GM12878 (cell line): Measurements from ENCODE around the gene FBXL17. TPM values are rescaled to one million over a fixed set of nuclear protein-coding genes. Genes with fewer than 3 reads are reported as not detected.

Source experiments
- ATAC-seq: fragments of 200-7000 bp; cut with Tn5 transposase; 3 replicates; pipeline ENCODE4 v1.9.1; 2020; ENCODE audit warnings: mild to moderate bottlenecking, moderate library complexity
- BruUV-seq: library from RNA; stranded (reverse); fragments of 400-500 nt; replicated peaks from 2 replicates; lab custom pipeline; 2021; lab: Mats Ljungman, UMichigan
- CTCF ChIA-PET: fragments of 300-600 bp; sonication (Branson Sonifier 250); formaldehyde crosslinking; extraction: SDS; loops from one replicate; lab custom pipeline; 2021; ENCODE audit warnings: inconsistent platforms; lab: Yijun Ruan, JAX
- POLR2A ChIA-PET: fragments of 350-600 bp; formaldehyde crosslinking; extraction: SDS; loops from one replicate; lab custom pipeline; 2021; ENCODE audit warnings: inconsistent platforms; lab: Charles Lee
- RAD21 ChIA-PET: fragments of 300-600 bp; sonication (Branson Sonifier 250); formaldehyde crosslinking; loops from one replicate; lab custom pipeline; 2023; ENCODE audit warnings: antibody characterized with exemption; ENCODE audit not compliant: unreplicated experiment; lab: Charles Lee
- SMC1A ChIA-PET: fragments of 300-600 bp; sonication (Branson Sonifier 250); formaldehyde crosslinking; loops from one replicate; lab custom pipeline; 2023; ENCODE audit not compliant: unreplicated experiment, uncharacterized antibody; lab: Charles Lee
- DNase-seq: peaks from one replicate; pipeline ENCODE4 v3.0.0-alpha.2; 2011; ENCODE audit warnings: low read depth, low spot score
- FAIRE-seq: peaks from 3 replicates; lab custom pipeline; 2011; peaks lifted over from hg19 to GRCh38; lab: Jason Lieb, UNC
- H2AFZ ChIP-seq: 2 replicates; pipeline ENCODE4 v1.6.0; 2011; ENCODE audit warnings: low read depth, low read length, control low read depth; ENCODE audit not compliant: control insufficient read depth
- H3K27ac ChIP-seq: 2 replicates; pipeline ENCODE4 v1.5.1; 2011; ENCODE audit warnings: control low read depth; ENCODE audit not compliant: control insufficient read depth, insufficient read depth
- H3K27me3 ChIP-seq, 2 experiments: replicated peaks in 1 of 2; 2 replicates each; pipeline versions ENCODE4 v1.6.0 to v1.6.1; 2011; ENCODE audit warnings: low read length in 1 of 2; ENCODE audit not compliant: control insufficient read depth in 2 of 2, insufficient read depth in 2 of 2
- H3K36me3 ChIP-seq, 2 experiments: 2 replicates each; pipeline ENCODE4 v1.5.1; 2011; ENCODE audit warnings: low read length in 1 of 2; ENCODE audit not compliant: control insufficient read depth in 2 of 2, insufficient read depth in 2 of 2
- H3K4me1 ChIP-seq: 2 replicates; pipeline ENCODE4 v1.6.1; 2011; ENCODE audit warnings: mild to moderate bottlenecking, low read length, moderate library complexity, mixed read lengths; ENCODE audit not compliant: control insufficient read depth, insufficient read depth
- H3K4me2 ChIP-seq: 2 replicates; pipeline ENCODE4 v1.6.0; 2011; ENCODE audit warnings: control low read depth; ENCODE audit not compliant: control insufficient read depth, insufficient read depth
- H3K4me3 ChIP-seq: fragments of 200-600 bp; sonication (generic); 2 replicates; pipeline ENCODE4 v1.5.1; 2016
- H3K79me2 ChIP-seq: 2 replicates; pipeline ENCODE4 v1.6.0; 2011; ENCODE audit warnings: low read length; ENCODE audit not compliant: control insufficient read depth, insufficient read depth
- H3K9ac ChIP-seq: 2 replicates; pipeline ENCODE4 v1.8.0; 2011; ENCODE audit warnings: low read length, control low read depth, mixed read lengths; ENCODE audit not compliant: control insufficient read depth, insufficient read depth
- H3K9me3 ChIP-seq: replicated peaks from 3 replicates; pipeline ENCODE4 v1.5.1; 2011; ENCODE audit warnings: mild to moderate bottlenecking, low read length; ENCODE audit not compliant: control insufficient read depth, insufficient read depth
- H4K20me1 ChIP-seq: 2 replicates; pipeline ENCODE4 v1.6.0; 2011; ENCODE audit not compliant: control insufficient read depth, insufficient read depth
- MEF2B ChIP-seq: fragments of 450-650 bp; IDR thresholded peaks from 2 replicates; pipeline ENCODE4 v1.6.1; 2018; ENCODE audit warnings: mild to moderate bottlenecking, moderate library complexity; ENCODE audit not compliant: partially characterized antibody, poor library complexity, severe bottlenecking
- RAD51 ChIP-seq: fragments of 450-650 bp; IDR thresholded peaks from 2 replicates; pipeline ENCODE4 v1.6.1; 2016; ENCODE audit warnings: moderate library complexity, mild to moderate bottlenecking, inconsistent platforms
- SIX5 ChIP-seq: IDR thresholded peaks from 2 replicates; pipeline ENCODE4 v1.6.1; 2011; ENCODE audit warnings: mild to moderate bottlenecking, low read depth, low read length, moderate library complexity; ENCODE audit not compliant: severe bottlenecking
- WRNIP1 ChIP-seq: IDR thresholded peaks from 2 replicates; pipeline ENCODE4 v1.6.1; 2011; ENCODE audit warnings: low read depth, low read length, improper control_type of control experiment, borderline replicate concordance
- WGBS: methylation state at CpG from one replicate; pipeline ENCODE4 v1.1.6; 2016; ENCODE audit warnings: low lambda C conversion rate; ENCODE audit not compliant: insufficient replicate concordance, insufficient coverage; ENCODE audit errors: missing lambda C conversion rate; 5-methylcytosine and 5-hydroxymethylcytosine counted together
- in situ Hi-C: fragments of 300-500 bp; cut with MboI; formaldehyde crosslinking; loops from 9 replicates; pipeline ENCODE4 v1.14.3; 2018; ENCODE audit warnings: mixed read lengths
- intact Hi-C: fragments of 100-400 bp; cut with micrococcal nuclease; formaldehyde crosslinking; loops from one replicate; pipeline ENCODE4 v1.14.2; 2022; ENCODE audit not compliant: unreplicated experiment
- polyA plus RNA-seq, 11 experiments: library from polyadenylated mRNA; depleted of rRNA in 4 of 11; unstranded in 6 of 11; stranded (reverse) in 5 of 11; fragments of >200 nt; fragmentation: Nextera tagmentation in 4 of 11; fragmentation: Illumina TruSeq in 1 of 11; extraction: Ambion mirVana in 4 of 11; extraction: Trizol in 1 of 11; gene quantifications; 1 replicate in 1 of 11; 2 replicates in 10 of 11; pipeline versions ENCODE4 v1.2.1 to v1.2.3, GENCODE V29; 2011 to 2016; ENCODE audit warnings: inconsistent platforms in 2 of 11, missing spikeins in 2 of 11, low read depth in 1 of 11
- total RNA-seq, 4 experiments: library from RNA; depleted of rRNA in 3 of 4; stranded (reverse); fragments of >200 nt in 3 of 4; fragmentation: Illumina TruSeq in 1 of 4; extraction: Trizol in 1 of 4; gene quantifications; 2 replicates each; pipeline versions ENCODE4 v1.2.1 to v1.2.3, GENCODE V29; 2013 to 2021
- TF ChIP-seq, protein P1 (sequence below): fragments of 450-650 bp; IDR thresholded peaks from 2 replicates; pipeline ENCODE4 v1.6.1; 2017; ENCODE audit warnings: borderline replicate concordance
- TF ChIP-seq, protein P2 (sequence below): fragments of 450-650 bp; IDR thresholded peaks from 2 replicates; pipeline ENCODE4 v1.6.1; 2016; ENCODE audit warnings: mild to moderate bottlenecking, moderate library complexity, borderline replicate concordance
- TF ChIP-seq, protein P3 (sequence below): IDR thresholded peaks from 2 replicates; pipeline ENCODE4 v1.6.1; 2011; ENCODE audit warnings: mild to moderate bottlenecking, low read depth, low read length, moderate library complexity; ENCODE audit not compliant: insufficient replicate concordance

The FBXL17 gene
- total and polyA plus RNA-seq, 10 of the 15 experiments (the other 5 are each of a cell fraction or from before 2014, with no cell fraction given): 0.88 to 9.0 (median 4.4) TPM

DNA sequence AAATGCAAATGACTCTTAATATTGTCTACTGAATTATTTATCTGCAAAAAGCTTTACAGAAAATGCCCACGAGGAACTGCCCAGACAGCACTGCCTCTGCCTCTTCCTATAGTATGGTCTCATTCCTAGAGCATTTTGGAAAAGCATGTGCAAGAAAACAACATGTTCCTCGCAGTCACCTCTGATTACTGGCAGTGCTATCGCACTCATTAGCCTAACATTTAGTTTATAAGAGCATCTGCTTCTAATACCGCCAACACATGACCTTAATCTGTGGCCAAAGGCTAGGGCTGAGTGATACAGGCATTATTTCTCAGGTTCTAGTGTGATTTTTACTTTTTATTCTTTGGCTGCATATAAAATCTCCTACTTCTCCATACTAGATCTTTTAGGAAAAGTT lies 259.2 kb downstream of the FBXL17 start:
- Histone ChIP-seq H3K36me3 (no peaks in the 10 kb centered on the region), H3K9me3 (no peaks in the 10 kb centered on the region), H2AFZ (no peak overlapping the region), H3K27me3 (no peaks in the 10 kb centered on the region), H3K79me2 (no peaks in the 10 kb centered on the region), H3K4me1 (no peaks in the 10 kb centered on the region), H3K4me2 (no peak overlapping the region), H3K9ac (no peak overlapping the region), H3K4me3 (no peak overlapping the region), H3K27ac (no peak overlapping the region), H4K20me1 (no peaks in the 10 kb centered on the region)
- POLR2A ChIA-PET: no interaction called here
- no peak for TF ChIP-seq MEF2B
- TF ChIP-seq RAD51: no peak
- TF ChIP-seq, protein P1, sequence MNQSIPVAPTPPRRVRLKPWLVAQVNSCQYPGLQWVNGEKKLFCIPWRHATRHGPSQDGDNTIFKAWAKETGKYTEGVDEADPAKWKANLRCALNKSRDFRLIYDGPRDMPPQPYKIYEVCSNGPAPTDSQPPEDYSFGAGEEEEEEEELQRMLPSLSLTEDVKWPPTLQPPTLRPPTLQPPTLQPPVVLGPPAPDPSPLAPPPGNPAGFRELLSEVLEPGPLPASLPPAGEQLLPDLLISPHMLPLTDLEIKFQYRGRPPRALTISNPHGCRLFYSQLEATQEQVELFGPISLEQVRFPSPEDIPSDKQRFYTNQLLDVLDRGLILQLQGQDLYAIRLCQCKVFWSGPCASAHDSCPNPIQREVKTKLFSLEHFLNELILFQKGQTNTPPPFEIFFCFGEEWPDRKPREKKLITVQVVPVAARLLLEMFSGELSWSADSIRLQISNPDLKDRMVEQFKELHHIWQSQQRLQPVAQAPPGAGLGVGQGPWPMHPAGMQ: no peak
- 84% methylated on average over 4 of the region's 4 CpGs for WGBS
- FAIRE-seq (no peak), ATAC-seq (no peak), DNase-seq (no peak)
- no TSS peak for BruUV-seq
- RAD21 ChIA-PET: no interaction called here
- in situ Hi-C loops: no loop called here
- intact Hi-C loops: no loop called here
- SMC1A ChIA-PET: no interaction called here
- CTCF ChIA-PET: no interaction called here

DNA sequence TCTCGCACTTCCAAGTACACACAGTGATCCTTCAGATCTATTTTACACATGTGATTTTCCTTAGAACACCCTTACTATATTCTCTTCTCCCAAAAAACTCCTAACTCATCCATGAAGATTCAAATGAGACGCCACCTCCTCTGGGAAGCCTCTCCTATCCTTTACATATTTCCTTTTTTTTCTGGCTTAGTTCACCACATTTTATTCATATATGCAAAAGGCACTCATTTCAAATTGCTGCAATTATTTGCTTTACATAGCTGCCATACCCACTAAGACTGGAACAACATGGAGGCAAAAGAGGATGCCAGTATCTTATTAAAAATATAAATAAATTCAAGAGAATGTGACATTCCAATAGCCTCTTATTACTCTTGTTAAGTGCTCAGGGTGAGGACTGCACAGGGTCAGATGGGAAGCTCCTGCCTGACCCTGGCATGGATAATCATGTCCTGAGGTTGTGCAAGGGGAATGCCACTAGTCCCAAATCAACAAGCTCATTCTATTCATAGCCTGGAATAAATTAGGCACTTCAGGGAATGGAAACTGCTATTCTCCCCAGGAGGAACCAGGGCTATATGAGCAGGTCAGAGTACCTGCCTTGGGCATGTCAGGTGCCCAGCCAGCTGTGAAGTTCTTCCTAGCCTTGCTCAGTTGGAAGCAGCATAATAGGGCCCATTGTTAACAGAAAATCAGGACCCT lies 262.9 kb downstream of the FBXL17 start:
- ATAC-seq: no peak
- Histone ChIP-seq H3K27ac (no peak overlapping the region), H3K9me3 (no peaks in the 10 kb centered on the region), H3K79me2 (no peaks in the 10 kb centered on the region), H3K4me2 (no peak overlapping the region), H2AFZ (no peak overlapping the region), H4K20me1 (no peaks in the 10 kb centered on the region), H3K27me3 (no peaks in the 10 kb centered on the region), H3K4me3 (no peak overlapping the region), H3K36me3 (no peaks in the 10 kb centered on the region), H3K9ac (no peak overlapping the region), H3K4me1 (no peaks in the 10 kb centered on the region)
- ChIA-PET CTCF (no interaction called here), SMC1A (no interaction called here), POLR2A (no interaction called here), RAD21 (no interaction called here)
- no TSS peak for BruUV-seq
- no peak for FAIRE-seq
- intact Hi-C loops (no loop called here), in situ Hi-C loops (no loop called here)
- DNase-seq: no peak
- WGBS: 100% methylated on average over 2 of the region's 2 CpGs
- TF ChIP-seq, protein P2, sequence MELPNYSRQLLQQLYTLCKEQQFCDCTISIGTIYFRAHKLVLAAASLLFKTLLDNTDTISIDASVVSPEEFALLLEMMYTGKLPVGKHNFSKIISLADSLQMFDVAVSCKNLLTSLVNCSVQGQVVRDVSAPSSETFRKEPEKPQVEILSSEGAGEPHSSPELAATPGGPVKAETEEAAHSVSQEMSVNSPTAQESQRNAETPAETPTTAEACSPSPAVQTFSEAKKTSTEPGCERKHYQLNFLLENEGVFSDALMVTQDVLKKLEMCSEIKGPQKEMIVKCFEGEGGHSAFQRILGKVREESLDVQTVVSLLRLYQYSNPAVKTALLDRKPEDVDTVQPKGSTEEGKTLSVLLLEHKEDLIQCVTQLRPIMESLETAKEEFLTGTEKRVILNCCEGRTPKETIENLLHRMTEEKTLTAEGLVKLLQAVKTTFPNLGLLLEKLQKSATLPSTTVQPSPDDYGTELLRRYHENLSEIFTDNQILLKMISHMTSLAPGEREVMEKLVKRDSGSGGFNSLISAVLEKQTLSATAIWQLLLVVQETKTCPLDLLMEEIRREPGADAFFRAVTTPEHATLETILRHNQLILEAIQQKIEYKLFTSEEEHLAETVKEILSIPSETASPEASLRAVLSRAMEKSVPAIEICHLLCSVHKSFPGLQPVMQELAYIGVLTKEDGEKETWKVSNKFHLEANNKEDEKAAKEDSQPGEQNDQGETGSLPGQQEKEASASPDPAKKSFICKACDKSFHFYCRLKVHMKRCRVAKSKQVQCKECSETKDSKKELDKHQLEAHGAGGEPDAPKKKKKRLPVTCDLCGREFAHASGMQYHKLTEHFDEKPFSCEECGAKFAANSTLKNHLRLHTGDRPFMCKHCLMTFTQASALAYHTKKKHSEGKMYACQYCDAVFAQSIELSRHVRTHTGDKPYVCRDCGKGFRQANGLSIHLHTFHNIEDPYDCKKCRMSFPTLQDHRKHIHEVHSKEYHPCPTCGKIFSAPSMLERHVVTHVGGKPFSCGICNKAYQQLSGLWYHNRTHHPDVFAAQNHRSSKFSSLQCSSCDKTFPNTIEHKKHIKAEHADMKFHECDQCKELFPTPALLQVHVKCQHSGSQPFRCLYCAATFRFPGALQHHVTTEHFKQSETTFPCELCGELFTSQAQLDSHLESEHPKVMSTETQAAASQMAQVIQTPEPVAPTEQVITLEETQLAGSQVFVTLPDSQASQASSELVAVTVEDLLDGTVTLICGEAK: no peak
- no peak for TF ChIP-seq WRNIP1
- TF ChIP-seq SIX5: no peak
- TF ChIP-seq, protein P3, sequence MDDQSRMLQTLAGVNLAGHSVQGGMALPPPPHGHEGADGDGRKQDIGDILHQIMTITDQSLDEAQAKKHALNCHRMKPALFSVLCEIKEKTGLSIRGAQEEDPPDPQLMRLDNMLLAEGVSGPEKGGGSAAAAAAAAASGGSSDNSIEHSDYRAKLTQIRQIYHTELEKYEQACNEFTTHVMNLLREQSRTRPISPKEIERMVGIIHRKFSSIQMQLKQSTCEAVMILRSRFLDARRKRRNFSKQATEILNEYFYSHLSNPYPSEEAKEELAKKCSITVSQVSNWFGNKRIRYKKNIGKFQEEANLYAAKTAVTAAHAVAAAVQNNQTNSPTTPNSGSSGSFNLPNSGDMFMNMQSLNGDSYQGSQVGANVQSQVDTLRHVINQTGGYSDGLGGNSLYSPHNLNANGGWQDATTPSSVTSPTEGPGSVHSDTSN: no peak
- TF ChIP-seq MEF2B: no peak
